Gastrocnemius medialis (tissue), 4 donors: ENCODE measurements around the gene PPP1R37.

Experiments
- POLR2A ChIP-seq, 2 donors: fragments of 450-650 bp; IDR thresholded peaks; one replicate each; pipeline ENCODE4 v1.6.1; 2017; ENCODE audit warnings: antibody characterized with exemption in 2 of 2, mild to moderate bottlenecking in 2 of 2, moderate library complexity in 2 of 2
- TF ChIP-seq, protein P1 (sequence below), 5 experiments: fragments of 450-650 bp in 3 of 5; fragments of 200-600 bp in 2 of 5; sonication (generic) in 2 of 5; IDR thresholded peaks in 4 of 5; conservative IDR thresholded peaks in 1 of 5; 1 replicate in 4 of 5; 2 replicates in 1 of 5; pipeline ENCODE4 v1.5.1; 2016 to 2019; ENCODE audit warnings: antibody characterized with exemption in 5 of 5, mild to moderate bottlenecking in 3 of 5, moderate library complexity in 3 of 5

DNA sequence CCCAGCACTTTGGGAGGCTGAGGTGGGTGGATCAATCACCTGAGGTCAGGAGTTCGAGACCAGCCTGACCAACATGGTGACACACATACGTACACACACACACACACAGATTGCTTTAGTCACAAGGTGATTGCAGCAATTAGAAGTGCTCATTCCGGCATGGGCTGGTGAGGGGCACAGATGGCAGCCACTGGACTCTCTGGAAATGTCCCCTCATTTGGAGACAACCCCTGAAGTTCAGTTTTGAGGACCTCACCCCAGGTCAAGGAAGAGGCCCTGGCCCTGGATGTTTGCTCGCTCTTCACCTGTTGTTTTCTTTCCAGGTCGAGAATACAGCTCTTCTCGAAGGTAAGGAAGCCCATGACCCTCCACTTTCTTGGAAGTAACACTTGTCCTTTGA is 22.8 kb upstream of the PPP1R37 start:
- TF ChIP-seq, protein P1, sequence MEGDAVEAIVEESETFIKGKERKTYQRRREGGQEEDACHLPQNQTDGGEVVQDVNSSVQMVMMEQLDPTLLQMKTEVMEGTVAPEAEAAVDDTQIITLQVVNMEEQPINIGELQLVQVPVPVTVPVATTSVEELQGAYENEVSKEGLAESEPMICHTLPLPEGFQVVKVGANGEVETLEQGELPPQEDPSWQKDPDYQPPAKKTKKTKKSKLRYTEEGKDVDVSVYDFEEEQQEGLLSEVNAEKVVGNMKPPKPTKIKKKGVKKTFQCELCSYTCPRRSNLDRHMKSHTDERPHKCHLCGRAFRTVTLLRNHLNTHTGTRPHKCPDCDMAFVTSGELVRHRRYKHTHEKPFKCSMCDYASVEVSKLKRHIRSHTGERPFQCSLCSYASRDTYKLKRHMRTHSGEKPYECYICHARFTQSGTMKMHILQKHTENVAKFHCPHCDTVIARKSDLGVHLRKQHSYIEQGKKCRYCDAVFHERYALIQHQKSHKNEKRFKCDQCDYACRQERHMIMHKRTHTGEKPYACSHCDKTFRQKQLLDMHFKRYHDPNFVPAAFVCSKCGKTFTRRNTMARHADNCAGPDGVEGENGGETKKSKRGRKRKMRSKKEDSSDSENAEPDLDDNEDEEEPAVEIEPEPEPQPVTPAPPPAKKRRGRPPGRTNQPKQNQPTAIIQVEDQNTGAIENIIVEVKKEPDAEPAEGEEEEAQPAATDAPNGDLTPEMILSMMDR (IDR thresholded peaks at IDR 0.05 in 4 of 5, conservative IDR thresholded peaks at IDR 0.05 in 1 of 5) = no peak
- no peak for TF ChIP-seq POLR2A (IDR thresholded peaks at IDR 0.05)
